HG03558 (cell line): ENCODE results near the gene CHMP4B.

Source experiments
- ATAC-seq: cut with Tn5 transposase; IDR thresholded peaks from one replicate; pipeline ENCODE4 v1.9.1; 2021; ENCODE audit warnings: moderate number of reproducible peaks; ENCODE audit not compliant: unreplicated experiment; ENCODE audit errors: extremely low read depth

CHMP4B gene

GRCh38 chr20:33859157-33859695, 48.1 kb downstream of the CHMP4B start:
- no peak for ATAC-seq

- no peak for ATAC-seq
These were observed 48.6 kb downstream of the CHMP4B start for GRCh38 chr20:33859751-33860150.

GRCh38 chr20:33861458-33861857, 50.3 kb downstream of the CHMP4B start:
- ATAC-seq, result no peak

- ATAC-seq, result no peak
These were observed 51.7 kb downstream of the CHMP4B start for GRCh38 chr20:33862709-33863403.

- no peak for ATAC-seq
These were observed 52.5 kb downstream of the CHMP4B start for GRCh38 chr20:33863440-33864323.

GRCh38 chr20:33864324-33864963, 53.3 kb downstream of the CHMP4B start:
- ATAC-seq, result no peak

- ATAC-seq, result no peak
These were observed 54.7 kb downstream of the CHMP4B start for GRCh38 chr20:33865761-33866370.

GRCh38 chr20:33866398-33867100, 55.4 kb downstream of the CHMP4B start:
- no peak for ATAC-seq

GRCh38 chr20:33868042-33868441, 56.9 kb downstream of the CHMP4B start:
- no peak for ATAC-seq

GRCh38 chr20:33868595-33868994, 57.4 kb downstream of the CHMP4B start:
- ATAC-seq, result no peak

GRCh38 chr20:33869283-33869682, 58.1 kb downstream of the CHMP4B start:
- no peak for ATAC-seq

- no peak for ATAC-seq
These were observed 60.2 kb downstream of the CHMP4B start for GRCh38 chr20:33871362-33871761.

- ATAC-seq, result no peak
These were observed 63.0 kb downstream of the CHMP4B start for GRCh38 chr20:33874129-33874528.

- ATAC-seq, result peak; percentile 65
These were observed 63.9 kb downstream of the CHMP4B start for GRCh38 chr20:33875055-33875454.

GRCh38 chr20:33875534-33876026, 64.4 kb downstream of the CHMP4B start:
- no peak for ATAC-seq

GRCh38 chr20:33878583-33878982, 67.4 kb downstream of the CHMP4B start:
- no peak for ATAC-seq

- ATAC-seq, result no peak
These were observed 69.2 kb downstream of the CHMP4B start for GRCh38 chr20:33880396-33880795.

- ATAC-seq, result no peak
These were observed 70.8 kb downstream of the CHMP4B start for GRCh38 chr20:33881989-33882388.

GRCh38 chr20:33882481-33882880, 71.3 kb downstream of the CHMP4B start:
- ATAC-seq, result no peak

GRCh38 chr20:33883164-33883563, 72.0 kb downstream of the CHMP4B start:
- ATAC-seq, result peak; percentile 43
